GM21576 (cell line): ENCODE data around the gene LYSMD3.
A peak's percentile ranks its signal among the peaks of the same experiment; 100 is the strongest.

Experiments used
- ATAC-seq: cut with Tn5 transposase; IDR thresholded peaks from one replicate; pipeline ENCODE4 v1.9.1; 2021; ENCODE audit warnings: mild to moderate bottlenecking, moderate library complexity; ENCODE audit not compliant: unreplicated experiment

Gene LYSMD3

DNA sequence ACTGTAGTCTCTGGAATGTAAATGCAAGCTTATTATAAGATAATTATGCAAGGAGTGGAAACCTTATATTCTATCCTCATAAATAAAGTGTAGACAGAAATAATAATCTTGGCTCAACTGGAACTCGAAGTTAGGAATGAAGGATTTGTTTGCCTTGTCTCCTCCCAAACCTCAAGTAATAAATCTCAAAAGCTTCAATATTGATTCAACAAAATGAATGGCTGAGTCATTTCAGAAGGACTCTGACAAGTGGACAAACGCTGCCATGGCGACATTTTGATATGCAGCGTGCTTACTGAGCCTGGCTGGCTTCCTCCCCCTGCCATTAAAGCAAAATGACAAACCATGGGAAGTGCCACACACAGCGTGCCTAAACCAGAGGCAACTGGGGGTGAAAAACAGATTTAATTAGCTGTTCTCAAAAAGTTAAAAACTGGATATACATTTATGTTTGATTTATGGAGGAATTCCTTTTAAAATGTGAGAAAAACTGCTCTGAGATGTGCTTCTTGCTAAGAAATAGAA, 18.7 kb upstream of the LYSMD3 start:
- no peak for ATAC-seq

DNA sequence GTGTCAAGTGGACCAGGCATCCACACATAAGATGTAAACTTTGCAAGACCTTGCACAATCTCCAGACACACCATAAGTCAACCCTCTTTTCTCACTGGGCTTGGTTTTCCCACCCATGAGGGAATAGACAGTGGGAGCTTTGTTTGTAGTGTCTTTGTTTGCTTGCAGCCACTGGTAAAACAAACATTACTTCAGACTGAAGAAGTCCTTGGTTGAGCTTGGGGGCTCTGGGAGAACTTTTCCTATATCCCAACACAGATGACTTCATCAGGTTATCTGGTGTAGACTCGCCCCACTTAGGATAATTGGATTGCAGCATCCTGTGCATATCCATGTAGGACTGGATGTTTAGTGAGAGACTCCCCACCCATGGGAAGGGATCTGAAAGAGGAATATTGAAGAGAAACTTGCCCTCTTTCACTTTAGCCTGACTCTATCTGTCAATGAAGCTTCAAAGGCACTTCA, 17.7 kb upstream of the LYSMD3 start:
- no peak for ATAC-seq

DNA sequence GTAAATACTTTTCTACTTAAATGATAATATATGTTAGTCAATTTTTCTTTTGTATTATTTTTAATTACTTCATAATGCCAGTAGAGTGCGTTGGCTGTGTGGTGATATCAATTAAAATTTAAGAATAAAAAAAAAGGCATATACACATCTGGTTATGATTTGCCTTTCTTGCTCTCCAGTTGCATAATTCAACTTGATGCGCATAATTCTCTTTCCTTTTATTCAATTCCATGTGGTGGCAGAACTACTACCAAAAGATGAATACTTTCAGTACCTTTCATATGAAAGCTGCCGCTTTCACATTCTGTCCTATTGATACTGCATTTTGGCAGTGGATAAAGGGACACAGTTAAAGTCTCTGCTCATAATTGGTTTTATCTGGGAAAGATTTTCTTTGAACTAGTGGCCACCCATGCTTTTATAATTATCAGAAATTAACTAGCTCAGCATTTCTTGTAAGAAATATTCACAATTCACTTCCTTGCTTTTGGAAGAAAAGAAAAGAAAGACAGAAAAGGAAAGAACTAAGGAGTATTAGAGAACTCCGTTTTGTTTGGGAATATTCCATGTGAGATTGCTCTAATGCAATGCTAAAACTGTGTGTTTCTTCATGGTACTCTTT, 16.9 kb upstream of the LYSMD3 start:
- ATAC-seq: no peak

DNA sequence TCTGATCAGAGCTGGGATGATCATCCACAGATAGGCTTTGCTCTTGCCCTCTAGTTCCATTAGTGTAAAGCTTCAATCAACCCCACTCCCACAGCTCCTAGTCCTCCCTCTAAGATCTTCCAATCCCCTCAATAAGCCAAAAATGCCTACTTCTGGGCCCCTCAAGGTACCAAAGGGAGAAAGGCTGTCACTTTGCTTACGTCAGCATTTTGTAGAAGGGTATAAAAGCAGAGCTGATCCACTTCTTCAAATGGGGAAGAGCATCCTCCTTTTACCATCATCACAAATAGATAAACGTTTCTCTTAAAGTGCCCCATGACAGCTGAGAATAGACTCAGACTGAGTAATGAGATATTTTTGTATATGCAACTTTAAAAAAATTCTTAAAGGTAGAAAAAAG, 16.1 kb upstream of the LYSMD3 start:
- no peak for ATAC-seq

DNA sequence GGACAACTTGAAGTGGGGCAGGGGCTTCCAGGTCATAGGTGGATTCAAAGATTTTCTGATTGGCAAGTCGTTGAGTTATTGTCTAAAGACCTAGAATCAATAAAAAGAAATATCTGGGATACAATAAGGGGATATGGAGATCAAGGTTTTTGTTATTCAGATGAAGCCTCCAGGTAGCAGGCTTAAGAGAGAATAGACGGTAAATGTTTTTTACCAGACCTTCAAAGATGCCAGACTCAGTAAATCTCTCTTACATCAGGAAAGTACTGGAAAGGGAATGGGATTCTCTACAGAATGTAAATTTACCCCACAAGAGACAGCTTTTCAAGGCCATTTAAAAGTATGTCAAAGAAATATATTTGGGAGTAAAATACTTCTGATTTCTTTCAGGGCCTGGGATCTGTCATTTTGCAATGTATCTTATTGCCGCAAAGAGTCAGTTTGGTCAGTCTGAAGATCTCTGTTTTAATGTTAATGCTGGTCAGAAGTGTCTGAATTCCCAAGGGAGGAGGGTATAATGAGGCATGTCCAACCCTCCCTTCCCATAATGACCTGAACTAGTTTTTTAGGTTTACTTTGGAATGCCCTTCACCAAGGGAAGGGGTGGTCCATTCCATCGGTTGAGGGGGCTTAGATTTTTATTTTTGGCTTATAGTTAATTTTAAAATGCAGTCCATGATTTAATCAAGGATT, 13.6 kb upstream of the LYSMD3 start:
- no peak for ATAC-seq

DNA sequence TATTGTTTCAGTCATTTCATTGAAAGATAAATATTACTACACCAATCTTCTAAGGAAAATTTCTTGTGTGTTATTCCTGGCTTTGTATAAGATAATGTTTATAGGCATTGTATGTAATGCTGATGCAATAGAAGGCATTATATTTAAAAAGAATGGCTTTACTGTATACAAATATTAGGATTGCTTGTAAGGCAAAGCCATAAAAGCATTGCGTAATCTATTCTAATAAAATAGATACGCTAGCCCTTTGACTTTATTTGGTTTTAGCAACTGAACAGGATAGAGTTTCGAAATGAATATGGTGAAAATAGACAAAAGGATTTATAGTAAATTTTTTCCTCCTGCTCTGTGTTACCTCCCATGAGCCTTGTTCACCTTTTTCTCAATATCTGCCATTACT, 5.5 kb upstream of the LYSMD3 start:
- no peak for ATAC-seq

DNA sequence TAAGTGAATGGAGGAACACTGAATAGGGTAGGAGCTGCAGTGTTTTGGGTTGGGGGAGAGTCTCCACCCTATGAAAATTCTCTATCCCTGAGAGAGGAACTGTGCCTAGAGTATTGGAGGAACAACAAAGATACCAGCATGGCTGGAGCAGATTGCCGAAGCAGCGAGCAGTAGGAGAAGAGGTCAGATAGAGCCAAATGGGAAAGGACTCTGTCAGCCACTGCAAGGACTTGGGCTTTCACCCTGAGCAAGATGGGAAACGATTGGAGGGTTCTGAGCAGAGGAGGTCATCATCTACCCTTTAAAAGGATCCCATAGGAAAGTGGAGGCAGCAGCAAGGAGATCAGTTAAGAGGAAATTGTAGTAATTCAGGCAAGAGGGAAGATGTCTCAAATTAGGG, 4.4 kb upstream of the LYSMD3 start:
- ATAC-seq: no peak

DNA sequence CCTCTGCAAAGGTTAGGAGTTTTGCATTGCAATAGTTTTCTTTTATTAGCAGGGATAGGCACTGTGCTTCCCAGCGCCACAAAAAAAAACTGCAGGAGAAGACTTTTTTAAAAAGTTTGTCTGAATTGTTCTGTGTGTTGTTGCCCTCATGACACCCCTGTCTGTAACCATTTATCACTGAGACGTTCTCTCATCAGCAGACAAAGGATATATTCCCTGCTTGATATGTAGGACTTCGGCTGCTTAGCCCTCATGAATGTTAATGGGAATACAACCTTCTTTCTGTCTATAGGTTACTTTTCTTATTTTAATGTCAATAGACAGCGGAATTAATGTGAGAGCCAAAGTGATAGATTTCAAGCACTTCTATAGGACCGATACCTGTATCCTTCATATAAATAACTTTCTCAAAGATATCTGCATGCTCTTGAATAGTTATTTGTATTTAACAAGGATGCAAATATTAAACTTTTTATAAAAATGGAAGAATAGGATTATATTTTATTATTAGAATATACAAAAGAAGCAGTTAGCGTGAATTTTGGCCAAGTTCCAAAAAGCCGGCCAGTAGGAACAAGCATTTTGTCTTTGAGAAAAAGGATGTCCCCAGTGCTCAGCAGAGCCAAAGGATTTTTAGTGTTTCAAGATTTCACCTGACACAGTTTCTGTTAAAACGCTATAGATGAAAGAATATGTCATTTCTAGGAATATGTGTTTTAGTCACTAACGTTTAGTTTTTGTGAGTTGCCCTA, 1.5 kb upstream of the LYSMD3 start:
- no peak for ATAC-seq

DNA sequence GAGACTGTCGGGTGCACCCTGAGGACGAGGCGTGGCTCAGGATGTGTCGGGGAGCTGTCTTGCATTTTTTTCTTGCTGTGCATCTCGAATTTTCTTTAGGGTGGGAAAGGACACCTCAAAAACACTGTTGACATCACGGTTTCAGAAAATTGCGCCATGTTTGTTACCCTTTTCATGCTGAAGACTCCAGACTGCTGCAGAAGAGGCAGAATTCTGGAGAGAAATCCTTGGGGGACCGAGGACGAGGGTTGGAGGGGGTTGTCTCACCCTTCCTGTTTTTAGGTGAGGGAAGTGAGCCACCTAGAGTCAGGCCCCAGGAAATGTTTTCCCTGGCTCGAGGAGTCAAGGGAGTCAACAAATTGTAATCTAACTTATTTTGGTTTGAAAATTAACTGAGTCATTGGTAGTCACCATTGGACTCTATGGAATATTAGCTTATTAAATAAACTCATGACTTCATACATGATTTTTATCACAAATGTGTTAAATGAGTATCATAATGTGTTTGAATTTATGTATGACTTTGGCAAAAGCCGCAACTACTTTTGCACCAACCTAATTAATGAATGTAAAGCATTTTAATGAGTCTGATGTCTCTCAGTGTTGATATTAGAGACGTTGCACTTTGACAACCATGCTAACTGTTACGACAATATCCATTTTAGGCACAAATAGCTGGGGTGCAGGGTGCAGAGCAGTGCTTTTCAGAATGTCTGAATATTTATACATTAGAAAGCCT, 724 bp upstream of the LYSMD3 start:
- ATAC-seq: peak; percentile 45

DNA sequence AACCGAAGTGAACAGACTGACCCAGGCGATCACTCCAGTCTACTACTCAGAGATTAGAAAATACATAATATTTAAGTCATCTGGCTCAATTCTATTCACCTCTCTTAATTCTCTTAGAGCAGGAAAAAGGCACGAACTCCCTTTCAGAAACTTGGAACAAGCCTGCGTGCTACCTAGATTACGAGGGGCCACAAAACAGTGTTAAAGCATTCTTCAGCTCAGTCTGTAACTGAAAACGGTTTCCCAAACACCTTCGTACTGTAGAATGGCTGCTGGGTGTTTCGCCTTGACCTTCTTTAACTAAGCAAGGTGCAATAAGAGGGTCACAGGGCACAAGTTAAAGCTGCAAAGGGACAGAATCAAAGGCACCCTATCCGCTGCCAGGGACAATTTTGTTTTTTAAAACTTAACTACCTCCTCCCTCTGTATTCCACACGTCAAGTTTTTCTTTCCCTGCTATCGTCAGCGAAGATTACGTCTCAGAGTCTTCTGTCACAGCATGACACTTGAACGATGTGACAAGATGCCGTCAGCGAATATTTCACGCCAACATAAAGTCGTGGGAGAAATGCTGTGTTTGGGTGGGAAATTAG, 687 bp downstream of the LYSMD3 start:
- ATAC-seq: peak; percentile 0

DNA sequence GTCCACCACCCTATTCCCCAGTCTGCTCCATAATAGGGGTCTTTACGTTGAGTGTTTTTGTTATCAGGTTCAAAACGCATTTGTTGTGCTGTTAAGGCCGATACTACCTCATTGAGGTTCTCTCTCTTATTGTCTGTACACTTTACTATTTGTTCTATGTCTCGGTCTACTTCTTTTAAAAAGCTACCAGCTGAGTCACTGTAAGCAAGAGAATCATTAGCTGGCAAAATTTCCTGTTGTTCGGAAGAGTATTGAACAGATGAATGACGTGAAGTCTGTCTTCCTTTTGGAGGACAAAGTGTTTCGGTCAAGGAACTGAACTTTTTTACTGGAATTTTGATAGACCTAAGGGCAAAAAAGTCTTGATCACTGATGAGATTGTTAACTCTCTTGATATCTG, 10.3 kb downstream of the LYSMD3 start:
- no peak for ATAC-seq

DNA sequence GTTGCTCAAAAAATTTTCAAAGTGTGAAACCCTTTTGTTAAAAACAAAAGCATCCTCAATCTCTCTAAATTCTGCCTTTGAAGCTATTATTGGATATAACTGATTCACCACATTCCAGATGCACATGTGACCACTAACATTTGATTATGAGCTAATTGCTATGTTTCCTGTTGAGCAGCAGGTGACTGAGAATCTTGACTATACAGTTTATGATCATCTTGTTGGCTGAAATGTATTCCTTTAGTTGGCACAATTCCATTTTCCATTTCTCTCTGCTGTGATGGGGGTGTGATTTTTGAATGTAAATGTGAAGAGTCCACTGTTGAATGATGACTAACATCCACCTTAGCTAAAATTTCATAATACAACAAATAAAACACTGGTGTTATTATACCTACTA, 10.7 kb downstream of the LYSMD3 start:
- no peak for ATAC-seq

DNA sequence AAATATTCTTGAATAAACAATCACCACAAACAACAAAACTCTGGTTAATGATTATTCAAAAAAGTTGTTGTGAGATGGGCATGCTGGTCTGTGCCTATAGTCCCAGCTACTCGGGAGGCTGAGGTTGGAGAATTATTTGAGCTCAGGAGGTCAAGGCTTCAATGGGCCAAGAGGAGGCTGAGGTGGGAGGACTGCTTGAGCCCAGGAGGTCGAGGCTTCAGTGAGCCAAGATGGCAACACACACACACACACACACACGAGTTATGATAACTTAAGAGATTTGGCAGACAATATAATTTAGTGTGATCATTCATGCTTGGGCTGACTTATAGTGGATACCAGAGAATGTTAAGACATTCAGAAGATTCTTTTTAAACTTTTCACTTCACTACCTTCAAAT, 14.9 kb downstream of the LYSMD3 start:
- no peak for ATAC-seq

DNA sequence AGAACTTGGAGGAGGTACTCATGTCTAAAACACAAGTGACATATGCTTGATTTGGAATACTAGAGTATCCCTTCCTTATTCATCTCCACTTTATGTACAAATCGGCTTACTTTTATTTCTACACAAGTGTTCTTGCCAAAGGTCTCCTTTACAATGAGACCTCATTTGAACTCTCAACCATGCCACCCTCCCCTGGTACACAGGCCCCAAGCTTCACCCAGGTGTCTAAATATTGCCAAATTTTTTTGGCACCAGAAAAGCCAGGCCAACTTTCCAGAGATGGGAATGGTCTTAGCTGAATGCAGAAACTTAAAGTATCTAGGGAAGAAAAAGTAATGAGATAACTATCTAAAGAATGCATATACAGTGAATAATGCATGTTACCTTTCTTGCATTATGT, 18.9 kb downstream of the LYSMD3 start:
- no peak for ATAC-seq

DNA sequence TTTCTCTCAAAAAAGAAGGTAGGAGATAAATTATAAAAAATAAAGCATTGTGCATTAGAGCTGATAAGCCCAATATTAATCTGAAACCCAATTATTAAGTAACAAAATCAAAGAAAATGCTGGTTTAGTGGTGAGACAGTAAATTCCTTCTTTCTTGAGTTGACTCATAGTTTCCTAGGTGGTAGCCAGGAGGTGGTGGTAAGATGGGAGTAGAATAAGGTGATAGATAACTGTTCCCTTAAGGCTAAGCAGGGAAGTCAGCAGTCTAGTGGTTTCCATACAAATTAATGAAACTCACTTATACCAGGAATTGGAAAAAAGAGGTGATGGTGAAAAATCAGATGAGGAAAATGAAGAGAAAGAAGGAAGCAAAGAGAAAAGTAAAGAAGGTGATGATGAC, 23.2 kb downstream of the LYSMD3 start:
- ATAC-seq: no peak

DNA sequence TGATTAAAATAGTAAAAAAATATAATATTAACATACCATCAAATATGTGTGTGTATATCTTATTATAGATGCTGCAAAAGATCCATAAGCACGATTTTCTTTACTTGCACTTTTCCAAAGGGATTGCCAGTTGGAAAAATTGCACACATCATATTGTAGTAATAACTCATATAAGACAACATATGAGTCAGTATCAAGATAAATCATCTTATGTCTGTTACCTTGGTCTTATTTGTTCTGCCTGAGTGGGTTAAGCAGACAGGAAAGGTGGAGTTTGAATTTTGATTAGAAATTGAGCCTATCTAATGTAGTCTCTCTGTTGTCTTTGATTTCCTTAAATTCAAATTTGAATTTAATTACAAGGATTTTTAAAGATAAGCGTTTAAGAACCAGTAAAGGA, 24.6 kb downstream of the LYSMD3 start:
- no peak for ATAC-seq

DNA sequence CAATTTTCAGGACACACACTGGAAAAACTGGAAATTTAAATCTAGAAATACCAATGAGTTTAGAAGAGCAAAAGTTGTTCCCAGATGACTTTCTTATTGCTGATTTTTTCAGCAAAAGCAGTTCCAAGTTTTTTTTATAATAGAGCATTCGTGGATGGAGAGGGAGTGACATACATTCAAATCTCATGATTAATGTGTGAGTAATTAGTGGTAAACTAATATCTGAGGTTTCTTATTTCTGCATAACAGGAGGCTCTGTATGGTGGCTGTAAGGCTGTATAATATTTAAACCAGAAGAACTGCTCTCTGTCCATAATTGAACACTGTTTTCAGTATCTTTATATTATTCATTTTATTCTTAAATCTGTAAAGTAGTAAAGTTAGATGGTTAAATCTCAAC, 25.8 kb downstream of the LYSMD3 start:
- ATAC-seq: no peak

DNA sequence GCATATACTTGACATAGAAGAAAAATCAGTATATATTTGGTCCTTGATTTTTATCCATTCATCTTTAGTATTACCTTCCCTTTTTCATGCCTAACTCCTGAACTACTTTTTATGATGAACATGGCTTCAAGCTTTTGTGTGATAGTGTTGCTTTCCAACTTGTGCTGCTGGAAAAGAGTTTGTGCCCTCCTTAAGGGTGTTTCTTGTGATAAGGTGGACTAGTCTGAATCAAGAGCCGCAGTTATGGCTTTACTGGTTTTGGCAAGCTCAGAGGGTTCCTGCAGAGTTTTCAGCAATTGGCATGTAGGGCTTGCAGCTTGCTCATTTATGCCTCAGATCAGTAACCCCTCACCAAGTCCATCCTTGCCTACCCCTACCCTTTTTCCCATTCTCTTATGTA, 34.2 kb downstream of the LYSMD3 start:
- ATAC-seq: no peak

DNA sequence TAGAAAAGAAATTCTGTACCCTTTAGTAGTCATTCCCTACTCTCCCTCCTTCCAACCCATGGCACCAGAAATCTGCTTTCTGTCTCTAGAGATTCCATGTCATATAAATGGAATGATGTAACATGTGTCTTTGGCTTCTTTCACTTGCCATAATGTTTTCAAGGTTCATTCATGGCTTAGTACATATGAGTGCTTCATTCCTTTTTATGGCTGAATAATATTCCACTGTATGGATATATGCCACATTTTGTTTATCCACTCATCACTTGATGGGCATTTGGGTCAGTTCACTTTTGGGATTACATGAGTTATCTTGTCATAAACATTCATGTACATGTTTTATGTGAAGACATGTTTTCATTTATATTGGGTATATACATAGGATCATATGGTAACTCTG, 35.3 kb downstream of the LYSMD3 start:
- ATAC-seq: no peak

DNA sequence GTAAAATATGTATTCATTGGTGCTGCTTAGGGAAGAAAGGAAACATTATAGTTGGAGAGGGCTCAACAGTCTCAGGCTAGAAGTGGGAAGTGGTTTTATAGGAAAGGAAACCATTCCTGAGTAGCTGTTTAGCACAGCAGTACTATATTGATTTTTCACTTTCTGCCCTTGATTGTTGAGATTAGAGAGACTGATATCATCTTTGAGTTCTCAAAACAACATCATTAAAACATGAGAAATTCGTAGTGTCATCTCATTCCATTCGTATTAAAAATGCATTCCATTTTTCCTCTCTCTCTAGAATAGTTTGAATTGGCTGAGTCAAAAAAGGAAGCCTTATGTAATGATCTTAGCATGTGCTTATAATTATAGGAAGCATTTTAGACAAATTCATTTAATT, 40.6 kb downstream of the LYSMD3 start:
- no peak for ATAC-seq

DNA sequence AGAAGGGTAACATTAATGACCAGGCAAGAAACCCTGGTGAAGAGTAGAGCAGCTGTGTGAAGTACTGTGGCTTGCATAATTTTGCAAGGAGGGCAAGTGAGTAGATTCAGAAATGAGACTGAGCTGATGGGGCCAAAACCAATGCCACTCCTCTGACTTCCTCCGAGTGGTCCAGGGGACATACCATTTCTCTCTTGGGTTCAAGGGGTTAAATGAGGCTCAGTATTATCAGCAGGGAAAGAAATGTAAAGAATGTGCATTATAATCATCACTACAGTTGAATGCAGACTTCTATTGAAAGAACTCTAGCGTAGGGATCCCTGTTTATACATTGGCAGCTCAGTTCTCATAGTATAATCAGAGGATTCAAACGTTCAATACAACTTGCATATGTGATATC, 44.8 kb downstream of the LYSMD3 start:
- ATAC-seq: no peak
